Measurements from ENCODE around the gene C6orf120.

DNA sequence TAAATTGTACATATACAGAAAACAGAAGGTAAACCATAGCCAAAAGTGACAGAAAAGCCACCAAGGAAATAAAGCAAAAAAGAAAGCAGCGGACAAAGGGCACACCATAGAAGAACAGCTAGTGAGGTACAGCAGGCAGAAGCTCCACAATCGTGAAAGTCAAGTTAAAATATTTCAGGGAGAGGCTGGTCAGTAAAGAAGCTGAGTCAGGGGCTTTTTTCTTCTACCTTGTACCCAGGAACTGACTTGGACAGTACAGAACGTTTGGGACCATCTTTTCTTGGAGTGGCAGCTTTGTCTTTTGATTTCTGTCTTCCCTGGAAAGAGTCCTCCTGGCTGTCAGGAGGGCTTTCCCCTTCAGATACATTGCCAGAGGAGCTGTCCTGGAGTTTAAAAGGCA lies 8.1 kb downstream of the C6orf120 start:
- no peak for TF ChIP-seq POLR2A (IDR thresholded peaks at IDR 0.05)
- TF ChIP-seq, protein P1, sequence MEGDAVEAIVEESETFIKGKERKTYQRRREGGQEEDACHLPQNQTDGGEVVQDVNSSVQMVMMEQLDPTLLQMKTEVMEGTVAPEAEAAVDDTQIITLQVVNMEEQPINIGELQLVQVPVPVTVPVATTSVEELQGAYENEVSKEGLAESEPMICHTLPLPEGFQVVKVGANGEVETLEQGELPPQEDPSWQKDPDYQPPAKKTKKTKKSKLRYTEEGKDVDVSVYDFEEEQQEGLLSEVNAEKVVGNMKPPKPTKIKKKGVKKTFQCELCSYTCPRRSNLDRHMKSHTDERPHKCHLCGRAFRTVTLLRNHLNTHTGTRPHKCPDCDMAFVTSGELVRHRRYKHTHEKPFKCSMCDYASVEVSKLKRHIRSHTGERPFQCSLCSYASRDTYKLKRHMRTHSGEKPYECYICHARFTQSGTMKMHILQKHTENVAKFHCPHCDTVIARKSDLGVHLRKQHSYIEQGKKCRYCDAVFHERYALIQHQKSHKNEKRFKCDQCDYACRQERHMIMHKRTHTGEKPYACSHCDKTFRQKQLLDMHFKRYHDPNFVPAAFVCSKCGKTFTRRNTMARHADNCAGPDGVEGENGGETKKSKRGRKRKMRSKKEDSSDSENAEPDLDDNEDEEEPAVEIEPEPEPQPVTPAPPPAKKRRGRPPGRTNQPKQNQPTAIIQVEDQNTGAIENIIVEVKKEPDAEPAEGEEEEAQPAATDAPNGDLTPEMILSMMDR (IDR thresholded peaks at IDR 0.05) = no peak
